ENCODE results near the gene MCF2L. TPM values are rescaled to one million over a fixed set of nuclear protein-coding genes. Genes with fewer than 3 reads are reported as not detected.
"Not testable (repeated sequence)": the region's sequence is repeated elsewhere in the genome, so short reads cannot be mapped to it uniquely, and the experiment has no call there.

The MCF2L gene
- polyA plus RNA-seq, 1 experiment, result 0.02 TPM

DNA sequence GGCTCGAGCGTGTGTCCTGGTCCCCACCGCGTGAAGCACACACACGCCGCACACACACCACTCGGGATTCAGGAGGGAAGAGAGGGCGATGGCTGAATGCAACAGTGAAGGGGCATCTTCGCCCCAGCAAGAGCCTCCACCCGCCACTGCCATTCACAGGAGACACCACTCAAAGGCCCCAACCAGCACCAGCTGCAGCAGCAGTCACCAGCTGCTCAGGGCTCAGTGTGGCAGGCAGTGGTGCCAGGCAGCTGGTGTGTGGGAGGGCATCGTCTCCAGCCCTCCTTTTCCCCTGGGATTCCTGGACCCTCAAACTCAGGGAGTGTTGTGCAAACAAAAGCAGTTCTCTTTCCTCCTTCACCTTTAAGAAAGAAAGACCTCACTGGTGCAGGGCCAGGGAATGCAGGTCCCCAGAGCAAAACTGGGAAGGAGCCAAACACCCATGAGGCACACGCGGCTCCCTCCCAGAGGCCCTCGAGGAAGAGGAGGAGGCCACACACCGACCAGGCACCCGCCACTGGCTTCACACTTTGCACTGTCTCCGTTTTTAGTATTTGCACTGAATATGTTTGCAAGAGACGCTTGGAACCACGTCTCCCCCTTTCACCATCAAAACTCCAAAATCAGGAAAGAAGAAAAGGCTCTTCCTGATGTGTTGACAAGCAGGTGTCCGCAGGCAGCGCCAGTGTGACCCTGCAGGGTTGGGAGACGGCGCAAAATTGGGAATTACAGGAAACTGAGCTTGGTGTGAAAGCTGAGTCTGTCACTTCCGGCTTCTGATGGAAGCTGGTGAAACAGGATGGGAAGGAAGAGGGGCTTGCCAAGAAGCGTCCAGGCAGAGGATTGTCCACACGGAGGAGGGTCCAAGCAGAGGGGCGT is 110.1 kb downstream of the MCF2L start:
- DNase-seq (ENCODE audit: low read depth), result no peak
- ChIA-PET POLR2A (no interaction called here), CTCF (no interaction called here)
- H3K36me3 ChIP-seq (ENCODE audit: control insufficient read depth, insufficient read depth, low read length), result no peaks in the 10 kb centered on the region
- no peaks in the 10 kb centered on the region; the same call in 1 of the 2 replicates for H3K27me3 ChIP-seq (ENCODE audit: control insufficient read depth, insufficient read depth, low read length)
- TF ChIP-seq, protein P1, sequence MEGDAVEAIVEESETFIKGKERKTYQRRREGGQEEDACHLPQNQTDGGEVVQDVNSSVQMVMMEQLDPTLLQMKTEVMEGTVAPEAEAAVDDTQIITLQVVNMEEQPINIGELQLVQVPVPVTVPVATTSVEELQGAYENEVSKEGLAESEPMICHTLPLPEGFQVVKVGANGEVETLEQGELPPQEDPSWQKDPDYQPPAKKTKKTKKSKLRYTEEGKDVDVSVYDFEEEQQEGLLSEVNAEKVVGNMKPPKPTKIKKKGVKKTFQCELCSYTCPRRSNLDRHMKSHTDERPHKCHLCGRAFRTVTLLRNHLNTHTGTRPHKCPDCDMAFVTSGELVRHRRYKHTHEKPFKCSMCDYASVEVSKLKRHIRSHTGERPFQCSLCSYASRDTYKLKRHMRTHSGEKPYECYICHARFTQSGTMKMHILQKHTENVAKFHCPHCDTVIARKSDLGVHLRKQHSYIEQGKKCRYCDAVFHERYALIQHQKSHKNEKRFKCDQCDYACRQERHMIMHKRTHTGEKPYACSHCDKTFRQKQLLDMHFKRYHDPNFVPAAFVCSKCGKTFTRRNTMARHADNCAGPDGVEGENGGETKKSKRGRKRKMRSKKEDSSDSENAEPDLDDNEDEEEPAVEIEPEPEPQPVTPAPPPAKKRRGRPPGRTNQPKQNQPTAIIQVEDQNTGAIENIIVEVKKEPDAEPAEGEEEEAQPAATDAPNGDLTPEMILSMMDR (IDR thresholded peaks at IDR 0.05; ENCODE audit: insufficient read depth, low read depth, low read length), result no peak
- no peak overlapping the region for H3K4me3 ChIP-seq (ENCODE audit: low read depth, low read length)

DNA sequence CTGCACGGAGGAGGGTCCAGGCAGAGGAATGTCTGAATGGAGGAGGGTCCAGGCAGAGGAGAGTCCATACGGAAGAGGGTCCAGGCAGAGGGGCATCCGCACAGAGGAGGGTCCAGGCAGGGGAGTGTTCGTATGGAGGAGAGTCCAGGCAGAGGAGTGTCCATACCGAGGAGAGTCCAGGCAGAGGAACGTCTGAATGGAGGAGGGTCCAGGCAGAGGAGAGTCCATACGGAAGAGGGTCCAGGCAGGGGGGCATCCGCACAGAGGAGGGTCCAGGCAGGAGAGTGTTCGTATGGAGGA is 110.7 kb downstream of the MCF2L start:
- CTCF ChIA-PET; POLR2A ChIA-PET; H3K4me3 ChIP-seq (ENCODE audit: low read depth, low read length); DNase-seq (ENCODE audit: low read depth); H3K27me3 ChIP-seq (ENCODE audit: control insufficient read depth, insufficient read depth, low read length); H3K36me3 ChIP-seq (ENCODE audit: control insufficient read depth, insufficient read depth, low read length): not testable (repeated sequence)

DNA sequence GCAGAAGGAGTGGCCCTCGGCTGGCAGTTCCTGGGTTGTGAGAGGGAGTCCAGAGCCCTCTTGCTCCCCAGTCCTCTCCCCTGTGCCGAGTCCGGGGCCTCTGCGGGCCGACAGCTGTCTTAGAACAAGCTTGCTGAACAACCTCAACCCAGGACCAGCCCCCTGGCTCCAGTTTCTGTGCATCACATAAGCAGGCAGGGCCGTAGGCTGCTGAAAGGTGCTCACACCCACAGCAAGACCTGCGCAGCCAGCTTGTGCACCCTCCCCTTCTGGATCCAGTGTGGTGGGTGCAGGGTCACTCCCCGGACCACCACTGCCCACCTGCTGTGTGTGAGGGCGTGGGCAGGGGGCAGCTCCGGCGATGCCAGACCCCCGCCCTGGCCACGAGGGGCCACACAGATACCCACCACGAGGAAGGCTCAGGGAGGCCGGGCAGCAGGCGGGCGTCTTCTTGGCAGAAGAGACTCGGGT is 111.4 kb downstream of the MCF2L start:
- Histone ChIP-seq H3K36me3 (ENCODE audit: control insufficient read depth, insufficient read depth, low read length) (no peaks in the 10 kb centered on the region), H3K27me3 (ENCODE audit: control insufficient read depth, insufficient read depth, low read length) (no peaks in the 10 kb centered on the region; the same call in 1 of the 2 replicates), H3K4me3 (ENCODE audit: low read depth, low read length) (no peak overlapping the region)
- TF ChIP-seq, protein P1 (IDR thresholded peaks at IDR 0.05; ENCODE audit: insufficient read depth, low read depth, low read length), result no peak
- POLR2A ChIA-PET, result no interaction called here
- CTCF ChIA-PET, result no interaction called here
- no peak for DNase-seq (ENCODE audit: low read depth)

DNA sequence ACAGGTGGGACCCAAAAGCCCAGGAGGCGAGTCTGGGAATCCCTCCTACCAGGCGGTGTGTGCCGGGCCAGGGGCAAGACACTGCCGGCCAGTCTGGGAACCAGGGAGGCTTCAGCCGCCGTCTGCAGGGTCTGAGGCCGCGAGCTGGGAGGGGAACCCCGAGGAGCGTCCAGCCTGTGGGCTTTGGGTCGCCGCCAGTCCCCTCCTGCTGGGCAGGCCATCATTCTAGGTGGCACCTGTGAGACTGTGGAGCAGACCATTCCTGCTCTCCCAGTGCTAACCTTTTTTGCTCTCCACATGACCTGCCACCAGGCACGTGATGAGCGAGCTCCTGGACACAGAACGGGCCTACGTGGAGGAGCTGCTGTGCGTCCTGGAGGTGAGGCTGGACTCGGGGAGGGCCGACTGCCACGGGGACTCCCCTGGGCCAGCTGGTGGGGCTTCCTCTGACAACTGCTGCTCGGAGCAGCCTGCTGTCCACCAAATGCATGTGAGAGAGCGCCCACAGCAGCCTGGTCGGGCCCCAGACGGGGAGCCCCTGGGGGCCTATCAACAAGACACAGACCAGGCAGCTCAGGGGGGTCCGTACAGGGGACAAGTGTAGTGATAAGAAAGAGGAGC is 112.0 kb downstream of the MCF2L start:
- H3K36me3 ChIP-seq (ENCODE audit: control insufficient read depth, insufficient read depth, low read length), result no peaks in the 10 kb centered on the region
- no peaks in the 10 kb centered on the region; the same call in 1 of the 2 replicates for H3K27me3 ChIP-seq (ENCODE audit: control insufficient read depth, insufficient read depth, low read length)
- DNase-seq (ENCODE audit: low read depth), result no peak
- POLR2A ChIA-PET, result no interaction called here
- H3K4me3 ChIP-seq (ENCODE audit: low read depth, low read length), result no peak overlapping the region
- CTCF ChIA-PET, result no interaction called here
- TF ChIP-seq, protein P1 (IDR thresholded peaks at IDR 0.05; ENCODE audit: insufficient read depth, low read depth, low read length), result no peak

DNA sequence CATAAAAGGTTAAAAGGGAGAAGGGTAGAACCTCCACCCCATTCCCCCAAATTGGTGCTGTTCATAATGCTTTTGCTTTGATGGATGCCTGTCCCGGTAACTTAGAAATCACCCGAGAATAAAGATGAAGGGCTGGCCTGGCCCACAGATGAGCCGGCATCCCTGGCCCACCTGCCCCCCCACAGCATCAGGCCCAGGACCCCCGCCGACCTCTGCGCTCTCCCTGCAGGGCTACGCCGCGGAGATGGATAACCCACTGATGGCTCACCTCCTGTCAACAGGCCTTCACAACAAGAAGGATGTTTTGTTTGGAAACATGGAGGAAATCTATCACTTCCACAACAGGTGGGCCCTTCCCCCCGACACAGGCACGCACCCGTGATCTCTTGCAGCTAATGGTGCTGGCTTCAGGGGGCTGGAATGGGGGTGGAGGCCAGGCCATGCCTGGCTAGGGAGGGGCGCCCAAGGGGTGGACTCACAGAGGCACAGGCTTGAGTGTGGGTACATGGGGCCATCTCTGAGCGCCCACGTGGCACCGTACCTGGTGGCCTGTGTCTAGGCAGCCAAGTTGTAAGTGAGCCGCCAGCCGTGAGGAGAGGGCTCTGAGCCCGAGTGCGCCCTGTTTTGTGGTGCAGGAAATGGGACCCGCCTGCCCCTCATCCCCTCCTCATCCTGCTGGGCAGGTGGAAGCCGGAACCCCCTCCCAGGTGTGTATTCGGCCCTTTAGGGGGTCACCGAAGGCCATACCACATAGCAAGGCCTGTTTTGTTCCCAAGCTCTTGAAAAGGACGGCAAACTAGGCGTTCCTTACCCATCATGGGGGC is 113.4 kb downstream of the MCF2L start:
- no peaks in the 10 kb centered on the region for H3K36me3 ChIP-seq (ENCODE audit: control insufficient read depth, insufficient read depth, low read length)
- DNase-seq (ENCODE audit: low read depth), result no peak
- ChIA-PET CTCF (no interaction called here), POLR2A (no interaction called here)
- TF ChIP-seq, protein P1 (IDR thresholded peaks at IDR 0.05; ENCODE audit: insufficient read depth, low read depth, low read length), result no peak
- no peak overlapping the region for H3K4me3 ChIP-seq (ENCODE audit: low read depth, low read length)
- no peaks in the 10 kb centered on the region; the same call in 1 of the 2 replicates for H3K27me3 ChIP-seq (ENCODE audit: control insufficient read depth, insufficient read depth, low read length)
